Lung (tissue), 12 donors: ENCODE results near the gene SLC25A53. TPM values are rescaled to one million over a fixed set of nuclear protein-coding genes. Genes with fewer than 3 reads are reported as not detected.

Experiments
- ATAC-seq: fragments of 200-7000 bp; cut with Tn5 transposase; one replicate; pipeline ENCODE4 v1.9.1; 2020; ENCODE audit warnings: moderate number of reproducible peaks; ENCODE audit not compliant: insufficient read depth, low FRiP score
- DNase-seq, 3 donors: peaks; one replicate each; pipeline ENCODE4 v3.0.0-alpha.2; 2013 to 2017
- H3K27ac ChIP-seq, 2 donors: one replicate each; pipeline ENCODE4 v1.5.1; 2013; ENCODE audit warnings: mild to moderate bottlenecking in 2 of 2, moderate library complexity in 2 of 2, control low read depth in 1 of 2, inconsistent platforms in 1 of 2, low read depth in 1 of 2, low read length in 1 of 2
- H3K27me3 ChIP-seq, 3 donors: one replicate each; pipeline ENCODE4 v1.5.1; 2013; ENCODE audit warnings: low read length in 2 of 3; ENCODE audit not compliant: control insufficient read depth in 3 of 3, insufficient read depth in 3 of 3
- H3K36me3 ChIP-seq, 4 donors: one replicate each; pipeline ENCODE4 v1.5.1; 2013; ENCODE audit warnings: low read length in 4 of 4, mild to moderate bottlenecking in 1 of 4, moderate library complexity in 1 of 4; ENCODE audit not compliant: control insufficient read depth in 4 of 4, insufficient read depth in 4 of 4
- H3K4me1 ChIP-seq, 5 donors: one replicate each; pipeline ENCODE4 v1.5.1; 2013; ENCODE audit warnings: low read length in 5 of 5, mild to moderate bottlenecking in 2 of 5, moderate library complexity in 1 of 5; ENCODE audit not compliant: control insufficient read depth in 5 of 5, insufficient read depth in 5 of 5
- H3K4me3 ChIP-seq: one replicate; pipeline ENCODE4 v1.5.1; 2013; ENCODE audit warnings: mild to moderate bottlenecking, control low read depth, moderate library complexity
- H3K9ac ChIP-seq, 2 donors: one replicate each; pipeline ENCODE4 v1.5.1; 2013; ENCODE audit warnings: low read length in 2 of 2, control low read depth in 1 of 2; ENCODE audit not compliant: insufficient read depth in 1 of 2
- H3K9me3 ChIP-seq, 4 donors: one replicate each; pipeline ENCODE4 v1.5.1; 2013; ENCODE audit warnings: low read length in 3 of 4, mild to moderate bottlenecking in 1 of 4, moderate library complexity in 1 of 4; ENCODE audit not compliant: control insufficient read depth in 4 of 4, insufficient read depth in 3 of 4
- CTCF ChIP-seq: IDR thresholded peaks from 2 replicates; pipeline ENCODE4 v1.5.1; 2012; ENCODE audit warnings: mild to moderate bottlenecking; ENCODE audit errors: control extremely low read depth, extremely low read depth
- WGBS, 2 donors: extraction: QIAGEN DNeasy Blood & Tissue Kit; methylation state at CpG; one replicate each; pipeline ENCODE4 v1.1.7; 2013; 5-methylcytosine and 5-hydroxymethylcytosine counted together
- polyA plus RNA-seq, 2 donors: library from polyadenylated mRNA; stranded (reverse); fragments of 200-250 nt; gene quantifications; one replicate each; pipeline ENCODE4 v1.2.1, GENCODE V29; 2013
- total RNA-seq, 2 donors: library from RNA; depleted of rRNA in 1 of 2; stranded (reverse); fragments of >200 nt in 1 of 2; gene quantifications; one replicate each; pipeline ENCODE4 v1.2.1, GENCODE V29; 2014 to 2021
- donor health status: control.
- donor health status: control.
- donor health status: Bipolar disorder and iron deficiency.
- donor health status: healthy.
- donor health status: DM: yes; HTN: yes; CAD: no.

The SLC25A53 gene
- total and polyA plus RNA-seq, 4 donors, result 4.8 to 29.4 (median 5.9) TPM

GRCh38 chrX:104183685-104184084, 26.9 kb upstream of the SLC25A53 start:
- no peak for TF ChIP-seq CTCF
- Histone ChIP-seq H3K36me3 (peaks cover 4 to 8% (median 5%) of the 10 kb centered on the region in 4 donors), H3K27me3 (peaks cover 0 to 24% (median 0%) of the 10 kb centered on the region in 3 donors), H3K9ac (no peak overlapping the region), H3K4me1 (no peaks in the 10 kb centered on the region), H3K9me3 (peaks cover 0 to 3% (median 0%) of the 10 kb centered on the region in 4 donors), H3K4me3 (no peak overlapping the region), H3K27ac (no peak overlapping the region)
- WGBS, 2 donors, result 92 to 93% methylated on average over 4 of the region's 4 CpGs
- no peak for ATAC-seq
- DNase-seq, result no peak

GRCh38 chrX:104173841-104174240, 17.0 kb upstream of the SLC25A53 start:
- no peak overlapping the region for H3K4me3 ChIP-seq

GRCh38 chrX:104172788-104173187, 16.0 kb upstream of the SLC25A53 start:
- no peak overlapping the region for H3K27ac ChIP-seq
- no peak overlapping the region for H3K9ac ChIP-seq
- no peak for ATAC-seq
- 81 to 95% methylated on average over 2 of the region's 2 CpGs for WGBS, 2 donors
- DNase-seq, result no peak
- TF ChIP-seq CTCF, result no peak
- H3K4me3 ChIP-seq, result no peak overlapping the region
- peaks cover 0 to 7% (median 0%) of the 10 kb centered on the region in 5 donors for H3K4me1 ChIP-seq
- peaks cover 0 to 2% (median 0%) of the 10 kb centered on the region in 4 donors for H3K36me3 ChIP-seq
- peaks cover 0 to 11% (median 8%) of the 10 kb centered on the region in 3 donors for H3K27me3 ChIP-seq
- H3K9me3 ChIP-seq, result no peaks in the 10 kb centered on the region

More at GRCh38 chrX:104173841-104174240, 17.0 kb upstream of the SLC25A53 start:
- Histone ChIP-seq H3K9ac (no peak overlapping the region), H3K27ac (no peak overlapping the region), H3K27me3 (peaks cover 0 to 11% (median 8%) of the 10 kb centered on the region in 3 donors), H3K4me1 (peaks cover 0 to 1% (median 0%) of the 10 kb centered on the region in 5 donors), H3K9me3 (peaks cover 0 to 2% (median 0%) of the 10 kb centered on the region in 4 donors), H3K36me3 (peaks cover 0 to 4% (median 1%) of the 10 kb centered on the region in 4 donors)
- 85 to 96% methylated on average over 6 of the region's 6 CpGs for WGBS, 2 donors
- TF ChIP-seq CTCF, result no peak
- DNase-seq (no peak), ATAC-seq (no peak)

GRCh38 chrX:104172121-104172520, 15.3 kb upstream of the SLC25A53 start:
- Histone ChIP-seq H3K27ac (no peak overlapping the region), H3K27me3 (peaks cover 0 to 11% (median 8%) of the 10 kb centered on the region in 3 donors), H3K36me3 (peaks cover 0 to 2% (median 0%) of the 10 kb centered on the region in 4 donors), H3K9me3 (no peaks in the 10 kb centered on the region), H3K9ac (no peak overlapping the region), H3K4me3 (no peak overlapping the region), H3K4me1 (peaks cover 0 to 10% (median 0%) of the 10 kb centered on the region in 5 donors)
- 68 to 94% methylated on average over 6 of the region's 6 CpGs for WGBS, 2 donors
- no peak for ATAC-seq
- DNase-seq, result no peak
- no peak for TF ChIP-seq CTCF
